ENCODE data around the gene TRAFD1.

- TF ChIP-seq ELF4 (IDR thresholded peaks at IDR 0.05): no peak
- no peak for TF ChIP-seq BHLHE40 (IDR thresholded peaks at IDR 0.05; ENCODE audit: borderline replicate concordance)
- TF ChIP-seq PKNOX1 (IDR thresholded peaks at IDR 0.05): no peak
- no peak for TF ChIP-seq ZNF384 (IDR thresholded peaks at IDR 0.05)
- no peak for TF ChIP-seq SUZ12 (IDR thresholded peaks at IDR 0.05)
- no peak for TF ChIP-seq FOXM1 (IDR thresholded peaks at IDR 0.05; ENCODE audit: borderline replicate concordance)
- no peak for TF ChIP-seq TARDBP (IDR thresholded peaks at IDR 0.05)
Observed at GRCh38 chr12:112130441-112130998, 5.2 kb downstream of the TRAFD1 start.

Data from HEK293T (cell line).